Cerebellar cortex (tissue), 1 donor: ENCODE measurements around the gene LRP1.

Experiments used
- DNase-seq: peaks from one replicate; pipeline ENCODE4 v3.0.0-alpha.2; 2015; ENCODE audit warnings: low spot score

Gene LRP1

GRCh38 chr12:57127726-57128518, at the start of gene LRP1:
LRP1 (plus strand) TSS chr12:57128483; CDS start chr12:57128965, 482 bp downstream.
- DNase-seq: peak; percentile 93

GRCh38 chr12:57078519-57079404, 49.5 kb upstream of the LRP1 start, which contains the start of gene NEMP1:
NEMP1 (minus strand) TSS chr12:57078791; CDS start chr12:57078745, 46 bp downstream.
- DNase-seq: peak; percentile 100

GRCh38 chr12:57079821-57080220, 48.5 kb upstream of the LRP1 start:
- DNase-seq: no peak

GRCh38 chr12:57080855-57081254, 47.4 kb upstream of the LRP1 start:
- DNase-seq: no peak

- peak; percentile 69 for DNase-seq
Observed at GRCh38 chr12:57085999-57086492, 42.2 kb upstream of the LRP1 start.

GRCh38 chr12:57086493-57087009, 41.7 kb upstream of the LRP1 start:
- peak; percentile 86 for DNase-seq

- DNase-seq: peak; percentile 70
Observed at GRCh38 chr12:57087010-57087690, 41.1 kb upstream of the LRP1 start.

- peak; percentile 91 for DNase-seq
Observed at GRCh38 chr12:57087691-57088353, 40.5 kb upstream of the LRP1 start.

- peak; percentile 94 for DNase-seq
Observed at GRCh38 chr12:57088354-57089270, 39.7 kb upstream of the LRP1 start, which contains the start of gene NAB2. NAB2 (plus strand) TSS chr12:57089114; CDS start chr12:57089272, 158 bp downstream.

GRCh38 chr12:57089271-57090245, 38.7 kb upstream of the LRP1 start:
- peak; percentile 54 for DNase-seq

GRCh38 chr12:57090490-57090889, 37.8 kb upstream of the LRP1 start:
- DNase-seq: no peak

- DNase-seq: peak; percentile 40
Observed at GRCh38 chr12:57090924-57091637, 37.2 kb upstream of the LRP1 start.

- DNase-seq: peak; percentile 51
Observed at GRCh38 chr12:57091638-57092528, 36.4 kb upstream of the LRP1 start.

- no peak for DNase-seq
Observed at GRCh38 chr12:57092529-57092862, 35.8 kb upstream of the LRP1 start.

- no peak for DNase-seq
Observed at GRCh38 chr12:57092876-57093414, 35.3 kb upstream of the LRP1 start.

- DNase-seq: peak; percentile 72
Observed at GRCh38 chr12:57093415-57094207, 34.7 kb upstream of the LRP1 start.
